Endothelial cell of umbilical vein (primary cell): Measurements from ENCODE around the gene IRS1.

ENCODE experiments used
- CTCF ChIP-seq, 2 donors: IDR thresholded peaks; 1 replicate in 1 of 2; 2 replicates in 1 of 2; pipeline ENCODE4 v1.5.1; 2011; ENCODE audit warnings: low read length in 2 of 2, mild to moderate bottlenecking in 2 of 2, moderate library complexity in 2 of 2, control low read depth in 1 of 2, inconsistent platforms in 1 of 2, low read depth in 1 of 2; ENCODE audit not compliant: insufficient read depth in 1 of 2; ENCODE audit errors: extremely low read depth in 1 of 2
- FOS ChIP-seq: IDR thresholded peaks from 2 replicates; pipeline ENCODE4 v1.6.1; 2011; ENCODE audit warnings: mild to moderate bottlenecking, low read length, moderate library complexity, borderline replicate concordance; ENCODE audit not compliant: insufficient read depth
- MYC ChIP-seq: IDR thresholded peaks from one replicate; pipeline ENCODE4 v1.6.1; 2011; ENCODE audit warnings: mild to moderate bottlenecking, low read depth, low read length
- POLR2A ChIP-seq: IDR thresholded peaks from 2 replicates; pipeline ENCODE4 v1.6.1; 2012; ENCODE audit warnings: low read depth, mild to moderate bottlenecking, control low read depth, low read length

- no peak for TF ChIP-seq MYC
- TF ChIP-seq CTCF (IDR thresholded peaks at IDR 0.05; ENCODE audit: extremely low read depth in 1 of 2, insufficient read depth in 1 of 2, low read depth in 1 of 2, low read length in 2 of 2) = no peak
- TF ChIP-seq POLR2A = no peak
- TF ChIP-seq FOS = no peak
Measured at GRCh38 chr2:226845386-226846116, 45.9 kb upstream of the IRS1 start.
